Erythroblast (primary cell): ENCODE data around the gene SCAF4.
"Not testable (repeated sequence)": the region's sequence is repeated elsewhere in the genome, so short reads cannot be mapped to it uniquely, and the experiment has no call there.

Experiments used
- DNase-seq, 2 experiments: peaks; one replicate each; lab custom pipeline; 2025; lab: John Stamatoyannopoulos, UW
- GATA1 ChIP-seq: IDR thresholded peaks from 2 replicates; pipeline ENCODE4 v1.6.1; 2011; ENCODE audit warnings: low read depth, mild to moderate bottlenecking, control low read depth, low read length, moderate library complexity
- POLR2A ChIP-seq: IDR thresholded peaks from 2 replicates; pipeline ENCODE4 v1.6.1; 2011; ENCODE audit warnings: mild to moderate bottlenecking, low read length

The SCAF4 gene

DNA sequence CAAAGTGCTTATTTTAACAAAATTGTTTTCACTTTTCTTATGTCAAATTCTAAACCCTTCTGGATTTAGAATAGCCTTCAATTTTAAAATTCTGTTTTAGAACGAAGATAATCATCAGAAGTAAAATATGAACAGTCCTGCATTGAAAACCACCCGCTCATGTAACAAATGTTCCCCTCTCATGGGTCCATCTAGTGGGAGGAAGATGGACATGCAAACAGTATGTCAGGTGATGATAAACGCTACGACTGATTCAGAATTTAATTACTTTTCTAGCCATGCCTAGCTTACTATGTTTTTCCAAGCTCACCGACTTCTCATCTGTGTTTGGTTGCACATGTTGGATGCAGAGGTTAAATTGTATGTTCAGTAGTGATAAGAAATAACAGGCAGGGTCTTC, 48.9 kb downstream of the SCAF4 start:
- DNase-seq, result no peak
- TF ChIP-seq GATA1 (no peak), POLR2A (no peak)

- TF ChIP-seq POLR2A (no peak), GATA1 (no peak)
These were observed 49.3 kb downstream of the SCAF4 start for GRCh38 chr21:31682620-31683019.

DNA sequence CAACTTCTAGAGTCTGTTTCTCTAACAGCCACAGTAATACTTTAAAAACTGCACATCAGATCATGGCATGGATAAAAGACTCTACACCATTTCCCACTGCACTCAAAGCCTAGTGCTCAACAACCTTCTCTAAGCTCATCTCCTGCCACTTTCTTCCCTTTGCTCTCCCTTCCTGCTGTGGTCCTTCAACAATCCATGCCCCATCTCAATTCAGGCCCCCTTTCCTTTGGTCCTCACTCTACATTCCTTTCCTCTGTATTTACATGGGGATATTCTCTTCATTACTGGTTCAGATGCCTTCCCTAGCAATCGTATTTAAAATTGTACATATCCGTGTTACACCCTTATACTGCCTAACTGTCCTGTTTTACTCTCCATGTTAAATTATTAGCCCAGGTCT, 53.4 kb downstream of the SCAF4 start:
- TF ChIP-seq GATA1 (no peak), POLR2A (no peak)

More at GRCh38 chr21:31682620-31683019, 49.3 kb downstream of the SCAF4 start:
- no peak for DNase-seq

GRCh38 chr21:31677047-31677446, 54.9 kb downstream of the SCAF4 start:
- TF ChIP-seq GATA1 (no peak), POLR2A (no peak)
- no peak for DNase-seq

More for the DNA sequence above, 53.4 kb downstream of the SCAF4 start:
- DNase-seq, result no peak

DNA sequence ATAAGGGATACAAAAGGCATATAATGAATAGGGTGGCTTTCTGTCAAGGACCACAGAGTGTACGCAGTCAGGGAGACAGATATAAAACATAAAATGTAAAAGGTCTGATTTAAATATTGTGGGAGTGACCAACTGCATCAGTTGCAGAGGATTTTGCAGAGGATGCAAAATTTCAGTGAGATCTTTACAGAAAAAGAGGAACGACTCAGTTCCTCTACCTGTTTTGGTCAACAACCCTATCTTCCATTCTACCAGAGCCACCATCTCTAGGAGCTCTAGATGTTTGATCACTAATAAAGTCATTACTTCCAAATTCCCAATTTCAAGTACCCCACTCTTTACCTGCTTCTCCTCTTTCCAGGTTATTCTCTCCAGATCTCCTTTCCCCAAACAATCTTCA, 56.0 kb downstream of the SCAF4 start:
- no peak for DNase-seq
- no peak for TF ChIP-seq GATA1
- TF ChIP-seq POLR2A, result no peak

- no peak for TF ChIP-seq GATA1
- TF ChIP-seq POLR2A, result no peak
- no peak for DNase-seq
These were observed 56.6 kb downstream of the SCAF4 start for GRCh38 chr21:31675318-31675717.

GRCh38 chr21:31673321-31673912, 58.5 kb downstream of the SCAF4 start:
- no peak for DNase-seq
- no peak for TF ChIP-seq POLR2A

DNA sequence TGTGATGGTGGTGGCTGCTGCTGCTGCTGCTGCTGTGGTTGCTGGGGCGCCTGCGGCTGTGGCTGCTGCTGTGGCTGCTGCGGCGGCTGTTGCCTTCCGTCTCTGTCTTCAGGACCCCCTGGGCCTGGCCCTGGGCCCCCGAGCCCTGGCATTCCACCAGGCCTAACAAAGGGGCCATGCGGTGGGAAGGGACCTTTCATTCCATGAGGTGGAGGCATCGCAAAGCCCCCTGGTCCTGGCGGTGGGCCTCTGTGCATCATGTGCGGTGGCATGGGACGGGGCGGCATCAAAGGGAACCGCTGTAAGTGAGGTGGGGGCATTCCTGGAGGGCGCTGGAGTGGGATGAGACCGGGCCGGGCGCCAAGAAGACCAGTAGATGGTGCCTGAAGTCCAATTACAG, 60.0 kb downstream of the SCAF4 start:
- DNase-seq, result no peak
- TF ChIP-seq GATA1, result no peak
- TF ChIP-seq POLR2A, result no peak

GRCh38 chr21:31671146-31671716, 60.7 kb downstream of the SCAF4 start:
- TF ChIP-seq GATA1, result no peak
- no peak for TF ChIP-seq POLR2A
- no peak for DNase-seq

DNA sequence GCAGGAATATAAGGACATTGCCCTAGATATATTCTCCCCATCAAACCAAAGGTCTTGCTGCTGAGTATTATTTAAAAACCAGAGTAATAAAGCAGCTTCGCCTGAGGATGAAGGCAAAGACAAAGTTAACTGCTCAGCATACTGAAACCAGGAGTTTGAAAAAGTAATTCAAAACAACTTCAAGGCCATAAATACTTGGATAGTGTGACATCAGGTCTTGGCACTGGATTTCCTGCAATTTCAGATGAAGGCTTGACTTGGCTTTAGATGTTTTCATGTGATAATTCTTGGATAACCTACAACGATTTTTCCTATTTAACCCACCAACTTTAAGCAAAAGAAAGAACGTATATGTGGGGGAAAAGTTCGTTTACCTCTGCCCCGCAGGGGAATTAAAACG, 61.8 kb downstream of the SCAF4 start:
- DNase-seq, result no peak
- TF ChIP-seq GATA1 (no peak), POLR2A (no peak)

GRCh38 chr21:31668651-31669491, 63.0 kb downstream of the SCAF4 start:
- DNase-seq, result no peak
- no peak for TF ChIP-seq GATA1
- no peak for TF ChIP-seq POLR2A

GRCh38 chr21:31667639-31668038, 64.3 kb downstream of the SCAF4 start:
- no peak for DNase-seq
- no peak for TF ChIP-seq GATA1
- no peak for TF ChIP-seq POLR2A

- DNase-seq, result no peak
- TF ChIP-seq GATA1 (no peak), POLR2A (no peak)
These were observed 64.8 kb downstream of the SCAF4 start for GRCh38 chr21:31667132-31667531.

DNA sequence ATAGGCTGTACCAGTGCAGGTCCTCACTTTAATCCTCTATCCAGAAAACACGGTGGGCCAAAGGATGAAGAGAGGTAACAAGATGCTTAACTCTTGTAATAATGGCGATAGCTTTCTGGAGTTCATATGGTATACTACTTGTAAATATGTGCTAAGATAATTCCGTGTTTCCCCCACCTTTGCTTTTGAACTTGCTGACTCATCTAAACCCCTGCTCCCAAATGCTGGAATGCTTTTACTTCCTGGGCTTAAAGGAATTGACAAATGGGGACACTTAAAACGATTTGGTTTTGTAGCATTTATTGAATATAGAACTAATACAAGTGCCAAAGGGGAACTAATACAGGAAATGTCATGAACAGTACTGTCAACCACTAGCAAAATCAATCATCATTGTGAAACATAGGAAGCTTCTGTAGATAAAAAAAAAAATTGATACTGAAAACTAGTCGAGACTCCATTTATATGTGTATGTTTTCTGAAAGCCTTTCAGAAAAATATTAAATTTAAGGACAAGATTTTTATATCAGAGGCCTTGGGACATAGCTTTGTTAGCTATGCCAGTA, 65.4 kb downstream of the SCAF4 start:
- DNase-seq, result no peak
- TF ChIP-seq GATA1, result no peak
- no peak for TF ChIP-seq POLR2A

DNA sequence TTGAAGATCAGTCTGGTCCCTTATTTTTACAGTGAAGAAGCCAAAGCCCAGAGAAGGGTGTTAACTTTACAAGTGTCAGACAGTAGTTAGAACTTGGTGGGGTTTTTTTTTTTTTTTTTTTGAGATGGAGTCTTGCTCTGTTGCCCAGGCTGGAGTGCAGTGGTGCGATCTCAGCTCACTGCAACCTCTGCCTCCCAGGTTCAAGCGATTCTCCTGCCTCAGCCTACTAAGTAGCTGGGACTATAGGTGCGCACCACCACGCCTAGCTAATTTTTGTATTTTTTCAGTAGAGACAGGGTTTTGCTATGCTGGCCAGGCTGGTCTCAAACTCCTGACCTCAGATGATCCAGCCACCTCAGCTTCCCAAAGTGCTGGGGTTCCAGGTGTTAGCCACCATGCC, 66.0 kb downstream of the SCAF4 start:
- DNase-seq, result not testable (repeated sequence)
